Measurements from ENCODE around the gene ANXA2. TPM values are rescaled to one million over a fixed set of nuclear protein-coding genes. Genes with fewer than 3 reads are reported as not detected.

Gene ANXA2
- total RNA-seq: 867 TPM
- polyA plus RNA-seq (ENCODE audit: insufficient read depth, low read depth, low replicate concordance): 383 TPM
- long read RNA-seq, donor 1, transcript ANXA2-204 (13 exons, 1,435 nt): major isoform, 100 of 232 reads
- long read RNA-seq, donor 1, partial matches to known transcripts: 119 of 232 reads
- long read RNA-seq, donor 1, other reads (novel, unspliced or antisense): 8 of 232 reads
- long read RNA-seq, donor 2, transcript ANXA2-204 (13 exons, 1,435 nt): major isoform, 129 of 273 reads
- long read RNA-seq, donor 2, transcript ANXA2-203 (14 exons, 1,444 nt): minor isoform, 6 of 273 reads
- long read RNA-seq, donor 2, partial matches to known transcripts: 126 of 273 reads
- long read RNA-seq, donor 2, other reads (novel, unspliced or antisense): 8 of 273 reads
- long read RNA-seq, donor 3, transcript ANXA2-203 (14 exons, 1,444 nt): minor isoform, 10 of 406 reads
- long read RNA-seq, donor 3, transcript ANXA2-222 (7 exons, 1,076 nt): minor isoform, 5 of 406 reads
- long read RNA-seq, donor 3, transcript ANXA2-204 (13 exons, 1,435 nt): major isoform, 216 of 406 reads
- long read RNA-seq, donor 3, partial matches to known transcripts: 165 of 406 reads
- long read RNA-seq, donor 3, other reads (novel, unspliced or antisense): 6 of 406 reads
- long read RNA-seq, donor 4, transcript ANXA2-203 (14 exons, 1,444 nt): minor isoform, 20 of 269 reads
- long read RNA-seq, donor 4, transcript ANXA2-204 (13 exons, 1,435 nt): major isoform, 157 of 269 reads
- long read RNA-seq, donor 4, partial matches to known transcripts: 84 of 269 reads
- long read RNA-seq, donor 4, other reads (novel, unspliced or antisense): 8 of 269 reads
- long read RNA-seq, donor 5, transcript ANXA2-204 (13 exons, 1,435 nt): major isoform, 14 of 14 reads
- long read RNA-seq, donor 5, partial matches to known transcripts: 0 of 14 reads
- long read RNA-seq, donor 5, other reads (novel, unspliced or antisense): 0 of 14 reads
- long read RNA-seq, donor 6, transcript ANXA2-203 (14 exons, 1,444 nt): minor isoform, 14 of 902 reads
- long read RNA-seq, donor 6, transcript ANXA2-204 (13 exons, 1,435 nt): major isoform, 356 of 902 reads
- long read RNA-seq, donor 6, partial matches to known transcripts: 470 of 902 reads
- long read RNA-seq, donor 6, other reads (novel, unspliced or antisense): 58 of 902 reads
- long read RNA-seq, donor 7, transcript ANXA2-204 (13 exons, 1,435 nt): major isoform, 742 of 918 reads
- long read RNA-seq, donor 7, transcript ANXA2-203 (14 exons, 1,444 nt): minor isoform, 66 of 918 reads
- long read RNA-seq, donor 7, partial matches to known transcripts: 59 of 918 reads
- long read RNA-seq, donor 7, other reads (novel, unspliced or antisense): 46 of 918 reads
- long read RNA-seq, donor 8, transcript ANXA2-203 (14 exons, 1,444 nt): minor isoform, 19 of 420 reads
- long read RNA-seq, donor 8, transcript ANXA2-204 (13 exons, 1,435 nt): major isoform, 162 of 420 reads
- long read RNA-seq, donor 8, partial matches to known transcripts: 225 of 420 reads
- long read RNA-seq, donor 8, other reads (novel, unspliced or antisense): 12 of 420 reads
- long read RNA-seq, donor 9, transcript ANXA2-204 (13 exons, 1,435 nt): major isoform, 79 of 182 reads
- long read RNA-seq, donor 9, transcript ANXA2-203 (14 exons, 1,444 nt): minor isoform, 5 of 182 reads
- long read RNA-seq, donor 9, partial matches to known transcripts: 96 of 182 reads
- long read RNA-seq, donor 9, other reads (novel, unspliced or antisense): 0 of 182 reads
- long read RNA-seq, donor 10, transcript ANXA2-204 (13 exons, 1,435 nt): major isoform, 89 of 282 reads
- long read RNA-seq, donor 10, transcript ANXA2-203 (14 exons, 1,444 nt): minor isoform, 5 of 282 reads
- long read RNA-seq, donor 10, partial matches to known transcripts: 186 of 282 reads
- long read RNA-seq, donor 10, other reads (novel, unspliced or antisense): 0 of 282 reads

DNA sequence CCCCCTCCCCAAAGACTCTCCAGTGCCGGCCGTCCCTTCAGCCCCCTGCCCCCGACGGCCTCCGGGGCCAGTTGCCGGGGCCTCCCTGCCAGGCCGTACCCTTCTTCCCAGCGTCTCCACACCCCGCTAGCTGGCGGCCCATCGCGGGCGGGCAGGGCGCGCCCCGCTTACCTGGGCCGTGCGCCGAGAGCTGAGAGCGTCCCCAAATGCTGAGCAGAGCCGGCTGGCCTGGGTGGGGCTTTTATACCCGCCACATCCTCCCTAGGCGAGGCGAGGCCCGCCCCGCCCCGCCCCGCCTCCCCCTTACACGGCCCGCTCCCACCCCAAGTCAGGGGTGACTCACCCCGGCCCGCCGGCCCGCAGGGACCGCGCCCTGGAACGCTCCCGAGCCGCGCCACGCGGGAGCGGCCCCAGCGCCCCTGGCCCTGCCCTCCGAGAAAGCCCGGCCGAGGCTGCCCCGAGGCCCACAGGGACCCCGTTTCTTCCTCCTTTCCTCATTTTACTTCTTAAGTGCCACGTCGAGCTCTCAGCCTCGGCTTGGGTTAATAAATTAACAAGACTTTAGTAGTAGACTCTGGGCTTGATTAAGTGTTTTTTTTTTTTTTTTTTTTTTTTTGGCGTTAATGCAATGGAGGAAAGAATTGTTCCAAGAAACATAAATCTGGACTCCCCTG is at the start of gene ANXA2:
TSS of gene ANXA2 (minus strand) at position 215 of the 674 bp plus-strand sequence. CDS start 11,911 bp downstream, outside the sequence.
- Histone ChIP-seq H3K9me3 (ENCODE audit: control insufficient read depth in 2 of 3, insufficient read depth in 1 of 3, low read length in 3 of 3) (no peaks in the 10 kb centered on the region), H3K27me3 (ENCODE audit: control insufficient read depth, insufficient read depth, low read length) (no peaks in the 10 kb centered on the region), H3K9ac (ENCODE audit: low read length in 3 of 3) (peak within 1 kb of the TSS; percentile 57 to 80 (median 78)), H3K4me3 (ENCODE audit: low read length in 3 of 3) (peak within 1 kb of the TSS; percentile 65 to 85 (median 72)), H3K4me1 (ENCODE audit: control insufficient read depth in 2 of 3, insufficient read depth in 2 of 3, low read depth in 1 of 3, low read length in 3 of 3) (peaks cover 11 to 28% (median 20%) of the 10 kb centered on the region in 3 donors), H3K36me3 (ENCODE audit: control insufficient read depth in 2 of 3, insufficient read depth in 3 of 3, low read length in 3 of 3) (peaks cover 0 to 2% (median 0%) of the 10 kb centered on the region in 3 donors), H3K27ac (ENCODE audit: low read depth in 2 of 2, low read length in 2 of 2) (peak within 1 kb of the TSS; percentile 82 to 87)
- intact Hi-C loops (cut with DNase I): no loop called here
- DNase-seq (peak; percentile 69 to 97 (median 83)), FAIRE-seq (no peak)
- TF ChIP-seq, protein P1, sequence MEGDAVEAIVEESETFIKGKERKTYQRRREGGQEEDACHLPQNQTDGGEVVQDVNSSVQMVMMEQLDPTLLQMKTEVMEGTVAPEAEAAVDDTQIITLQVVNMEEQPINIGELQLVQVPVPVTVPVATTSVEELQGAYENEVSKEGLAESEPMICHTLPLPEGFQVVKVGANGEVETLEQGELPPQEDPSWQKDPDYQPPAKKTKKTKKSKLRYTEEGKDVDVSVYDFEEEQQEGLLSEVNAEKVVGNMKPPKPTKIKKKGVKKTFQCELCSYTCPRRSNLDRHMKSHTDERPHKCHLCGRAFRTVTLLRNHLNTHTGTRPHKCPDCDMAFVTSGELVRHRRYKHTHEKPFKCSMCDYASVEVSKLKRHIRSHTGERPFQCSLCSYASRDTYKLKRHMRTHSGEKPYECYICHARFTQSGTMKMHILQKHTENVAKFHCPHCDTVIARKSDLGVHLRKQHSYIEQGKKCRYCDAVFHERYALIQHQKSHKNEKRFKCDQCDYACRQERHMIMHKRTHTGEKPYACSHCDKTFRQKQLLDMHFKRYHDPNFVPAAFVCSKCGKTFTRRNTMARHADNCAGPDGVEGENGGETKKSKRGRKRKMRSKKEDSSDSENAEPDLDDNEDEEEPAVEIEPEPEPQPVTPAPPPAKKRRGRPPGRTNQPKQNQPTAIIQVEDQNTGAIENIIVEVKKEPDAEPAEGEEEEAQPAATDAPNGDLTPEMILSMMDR (IDR thresholded peaks at IDR 0.05; ENCODE audit: borderline replicate concordance, extremely low read depth, insufficient read depth): no peak

DNA sequence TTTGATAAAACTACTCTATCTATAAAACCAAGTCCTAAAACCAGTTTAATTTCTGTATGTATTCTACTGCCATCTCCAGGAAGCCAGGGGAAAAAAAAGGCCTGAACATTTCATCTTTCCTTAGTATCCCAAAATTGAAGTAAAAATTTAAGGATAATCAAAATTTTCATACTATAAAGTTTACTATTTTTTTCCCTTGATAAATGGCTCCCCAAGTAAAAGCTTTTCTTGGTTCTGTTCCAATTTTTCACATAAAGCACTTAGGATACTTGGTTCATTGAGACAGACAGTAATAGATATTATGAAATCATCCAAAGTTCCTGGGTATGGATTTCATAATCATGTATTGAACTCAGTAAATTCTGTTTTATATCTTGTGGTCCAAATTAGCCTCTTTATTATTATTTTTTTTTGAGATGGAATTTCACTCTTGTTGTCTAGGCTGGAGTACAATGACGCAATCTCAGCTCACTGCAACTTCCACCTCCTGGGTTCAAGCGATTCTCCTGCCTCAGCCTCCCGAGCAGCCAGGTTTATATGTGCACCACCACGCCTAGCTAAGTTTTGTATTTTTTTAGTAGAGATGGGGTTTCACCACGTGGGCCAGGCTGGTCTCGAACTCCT is 46.6 kb upstream of the ANXA2 start:
- FAIRE-seq (peak; percentile 82), DNase-seq (peak in 2 of 5 donors; percentile 13 to 37)
- Histone ChIP-seq H3K4me1 (ENCODE audit: control insufficient read depth in 2 of 3, insufficient read depth in 2 of 3, low read depth in 1 of 3, low read length in 3 of 3) (no peaks in the 10 kb centered on the region), H3K9me3 (ENCODE audit: control insufficient read depth in 2 of 3, insufficient read depth in 1 of 3, low read length in 3 of 3) (no peaks in the 10 kb centered on the region), H3K27ac (ENCODE audit: low read depth in 2 of 2, low read length in 2 of 2) (no peak overlapping the region), H3K36me3 (ENCODE audit: control insufficient read depth in 2 of 3, insufficient read depth in 3 of 3, low read length in 3 of 3) (peaks cover 0 to 11% (median 6%) of the 10 kb centered on the region in 3 donors), H3K4me3 (ENCODE audit: low read length in 3 of 3) (no peak overlapping the region), H3K9ac (ENCODE audit: low read length in 3 of 3) (no peak overlapping the region), H3K27me3 (ENCODE audit: control insufficient read depth, insufficient read depth, low read length) (no peaks in the 10 kb centered on the region)
- TF ChIP-seq, protein P1 (IDR thresholded peaks at IDR 0.05; ENCODE audit: borderline replicate concordance, extremely low read depth, insufficient read depth): peak; percentile 37
- intact Hi-C loops (cut with DNase I): no loop called here
